ENCODE data around the gene CEP72. TPM values are rescaled to one million over a fixed set of nuclear protein-coding genes. Genes with fewer than 3 reads are reported as not detected.

Gene CEP72
- total and polyA plus RNA-seq, 2 donors (not counting 1 experiment from before 2014, with no cell fraction given): 7.7 to 32.9 TPM

- Histone ChIP-seq H3K36me3 (replicated peaks in 1 of 2; ENCODE audit: control extremely low read depth in 1 of 2, control insufficient read depth in 1 of 2, extremely low read depth in 1 of 2, insufficient read depth in 2 of 2, low read length in 1 of 2) (peaks cover 4 to 23% of the 10 kb centered on the region in 2 experiments), H3K9ac (ENCODE audit: low read length) (no peak overlapping the region), H3K4me3 (ENCODE audit: control extremely low read depth in 1 of 5, extremely low read depth in 1 of 5, insufficient read depth in 1 of 5, low read depth in 2 of 5, low read length in 4 of 5) (no peak overlapping the region), H4K20me1 (ENCODE audit: control insufficient read depth, insufficient read depth, low read length, poor library complexity, severe bottlenecking) (no peaks in the 10 kb centered on the region), H3K9me3 (ENCODE audit: control extremely low read depth in 1 of 3, control insufficient read depth in 2 of 3, insufficient read depth in 1 of 3, low read length in 2 of 3) (no peaks in the 10 kb centered on the region), H3K4me1 (ENCODE audit: control insufficient read depth in 2 of 2, insufficient read depth in 2 of 2, low read length in 2 of 2) (no peaks in the 10 kb centered on the region), H3K79me2 (ENCODE audit: control insufficient read depth, insufficient read depth, low read length) (no peaks in the 10 kb centered on the region), H3K27ac (ENCODE audit: low read length in 2 of 2) (no peak overlapping the region), H3K27me3 (replicated peaks in 1 of 4; ENCODE audit: control extremely low read depth in 1 of 4, control insufficient read depth in 3 of 4, insufficient read depth in 4 of 4, low read length in 3 of 4) (no peaks in the 10 kb centered on the region), H2AFZ (ENCODE audit: insufficient read depth, low read depth, low read length, poor library complexity, severe bottlenecking) (no peak overlapping the region), H3K4me2 (replicated peaks; ENCODE audit: low read depth, low read length, poor library complexity, severe bottlenecking) (no peak overlapping the region)
- ATAC-seq (ENCODE audit: low read depth) (no peak), DNase-seq (no peak)
- intact Hi-C loops (cut with micrococcal nuclease): no loop called here
- TF ChIP-seq EZH2 (IDR thresholded peaks at IDR 0.05; ENCODE audit: borderline replicate concordance, insufficient read depth, low read depth, low read length, poor library complexity, severe bottlenecking) (no peak), CTCF (IDR thresholded peaks at IDR 0.05) (no peak)
- Mint-ChIP-seq H3K9me3 (ENCODE audit: insufficient read depth) (no peaks in the 10 kb centered on the region), H3K27me3 (no peaks in the 10 kb centered on the region), H3K27ac (no peak overlapping the region), H3K4me1 (no peaks in the 10 kb centered on the region), H3K4me3 (no peak overlapping the region)
- 94% methylated on average over 13 of the region's 13 CpGs for whole genome bisulfite sequencing (ENCODE audit: insufficient coverage)
- POLR2A ChIA-PET: no interaction called here
- CTCF ChIA-PET: no interaction called here
Observed at GRCh38 chr5:624951-625230, 12.8 kb downstream of the CEP72 start.

GRCh38 chr5:625516-625915 is 13.4 kb downstream of the CEP72 start:
- no peaks in the 10 kb centered on the region for H3K4me1 Mint-ChIP-seq
- Histone ChIP-seq H3K9me3 (ENCODE audit: control extremely low read depth in 1 of 3, control insufficient read depth in 2 of 3, insufficient read depth in 1 of 3, low read length in 2 of 3) (no peaks in the 10 kb centered on the region), H3K79me2 (ENCODE audit: control insufficient read depth, insufficient read depth, low read length) (no peaks in the 10 kb centered on the region), H4K20me1 (ENCODE audit: control insufficient read depth, insufficient read depth, low read length, poor library complexity, severe bottlenecking) (no peaks in the 10 kb centered on the region), H3K36me3 (replicated peaks in 1 of 2; ENCODE audit: control extremely low read depth in 1 of 2, control insufficient read depth in 1 of 2, extremely low read depth in 1 of 2, insufficient read depth in 2 of 2, low read length in 1 of 2) (peaks cover 4 to 17% of the 10 kb centered on the region in 2 experiments), H3K27ac (ENCODE audit: low read length in 2 of 2) (no peak overlapping the region), H3K4me2 (replicated peaks; ENCODE audit: low read depth, low read length, poor library complexity, severe bottlenecking) (no peak overlapping the region), H3K4me3 (ENCODE audit: control extremely low read depth in 1 of 5, extremely low read depth in 1 of 5, insufficient read depth in 1 of 5, low read depth in 2 of 5, low read length in 4 of 5) (no peak overlapping the region), H3K27me3 (replicated peaks in 1 of 4; ENCODE audit: control extremely low read depth in 1 of 4, control insufficient read depth in 3 of 4, insufficient read depth in 4 of 4, low read length in 3 of 4) (no peaks in the 10 kb centered on the region), H3K9ac (ENCODE audit: low read length) (no peak overlapping the region), H2AFZ (ENCODE audit: insufficient read depth, low read depth, low read length, poor library complexity, severe bottlenecking) (no peak overlapping the region), H3K4me1 (ENCODE audit: control insufficient read depth in 2 of 2, insufficient read depth in 2 of 2, low read length in 2 of 2) (no peaks in the 10 kb centered on the region)
- CTCF ChIA-PET: no interaction called here
- intact Hi-C loops (cut with micrococcal nuclease): no loop called here
- POLR2A ChIA-PET: no interaction called here
- no peaks in the 10 kb centered on the region for H3K27me3 Mint-ChIP-seq
- ATAC-seq (ENCODE audit: low read depth): no peak
- H3K4me3 Mint-ChIP-seq: no peak overlapping the region
- no peak for DNase-seq
- TF ChIP-seq CTCF (IDR thresholded peaks at IDR 0.05) (no peak), EZH2 (IDR thresholded peaks at IDR 0.05; ENCODE audit: borderline replicate concordance, insufficient read depth, low read depth, low read length, poor library complexity, severe bottlenecking) (no peak)
- no peak overlapping the region for H3K27ac Mint-ChIP-seq
- 98% methylated on average over 16 of the region's 16 CpGs for WGBS (ENCODE audit: insufficient coverage)
- no peaks in the 10 kb centered on the region for H3K9me3 Mint-ChIP-seq (ENCODE audit: insufficient read depth)

Data from B cell (primary cell).